HEK293 (cell line): ENCODE measurements around the gene TCF3.

Source experiments
- CTCF ChIA-PET: fragments of 350-600 bp; formaldehyde crosslinking; extraction: SDS; loops from one replicate; lab custom pipeline; 2021; ENCODE audit warnings: antibody characterized with exemption; lab: Yijun Ruan, JAX
- POLR2A ChIA-PET: fragments of 300-600 bp; formaldehyde crosslinking; extraction: SDS; loops from one replicate; lab custom pipeline; 2020; ENCODE audit warnings: antibody characterized with exemption, inconsistent platforms; lab: Yijun Ruan, JAX
- H3K27ac ChIP-seq: fragments of 200-500 bp; sonication (Bioruptor generic); 2 replicates; pipeline ENCODE4 v1.5.1; 2014; ENCODE audit warnings: low read depth, low read length, control low read depth, inconsistent platforms; ENCODE audit errors: extremely low read depth
- H3K36me3 ChIP-seq, 2 experiments: fragments of 200-500 bp in 1 of 2; sonication (Bioruptor generic) in 1 of 2; 1 replicate in 1 of 2; 2 replicates in 1 of 2; pipeline ENCODE4 v1.5.1; 2014 to 2017; ENCODE audit warnings: inconsistent platforms in 2 of 2, low read length in 2 of 2; ENCODE audit not compliant: control insufficient read depth in 2 of 2, insufficient read depth in 1 of 2
- H3K4me1 ChIP-seq: fragments of 200-500 bp; sonication (Bioruptor generic); 2 replicates; pipeline ENCODE4 v1.5.1; 2014; ENCODE audit warnings: mild to moderate bottlenecking, low read length, inconsistent platforms; ENCODE audit not compliant: control insufficient read depth, insufficient read depth
- H3K4me3 ChIP-seq: 2 replicates; pipeline ENCODE4 v1.5.1; 2011; ENCODE audit warnings: low read depth, mild to moderate bottlenecking, control low read depth, low read length, moderate library complexity
- H3K9me3 ChIP-seq: fragments of 200-500 bp; sonication (Bioruptor generic); 2 replicates; pipeline ENCODE4 v1.5.1; 2014; ENCODE audit warnings: low read depth, low read length, inconsistent platforms; ENCODE audit not compliant: control insufficient read depth, insufficient read depth
- BCL11B ChIP-seq: fragments of 450-650 bp; formaldehyde crosslinking; IDR thresholded peaks from 2 replicates; pipeline ENCODE4 v1.5.1; 2016; ENCODE audit warnings: low read depth, missing biosample characterization, missing genetic modification characterization
- GLIS1 ChIP-seq: fragments of 450-650 bp; formaldehyde crosslinking; IDR thresholded peaks from 2 replicates; pipeline ENCODE4 v1.5.1; 2016; ENCODE audit warnings: missing biosample characterization, missing genetic modification characterization
- KLF9 ChIP-seq: fragments of 450-650 bp; formaldehyde crosslinking; IDR thresholded peaks from 2 replicates; pipeline ENCODE4 v1.5.1; 2016; ENCODE audit warnings: missing biosample characterization, missing genetic modification characterization, low read depth
- MYNN ChIP-seq: fragments of 450-650 bp; formaldehyde crosslinking; IDR thresholded peaks from 2 replicates; pipeline ENCODE4 v1.5.1; 2016; ENCODE audit warnings: missing biosample characterization, missing genetic modification characterization, borderline replicate concordance
- MZF1 ChIP-seq: fragments of 450-650 bp; formaldehyde crosslinking; IDR thresholded peaks from 2 replicates; pipeline ENCODE4 v1.5.1; 2017; ENCODE audit warnings: missing biosample characterization, missing genetic modification characterization, borderline replicate concordance
- PRDM10 ChIP-seq: fragments of 450-650 bp; formaldehyde crosslinking; IDR thresholded peaks from 2 replicates; pipeline ENCODE4 v1.5.1; 2016; ENCODE audit warnings: missing biosample characterization, missing genetic modification characterization
- SP7 ChIP-seq: fragments of 450-650 bp; formaldehyde crosslinking; IDR thresholded peaks from 2 replicates; pipeline ENCODE4 v1.5.1; 2016; ENCODE audit warnings: missing biosample characterization, missing genetic modification characterization
- ZBTB20 ChIP-seq: fragments of 450-650 bp; formaldehyde crosslinking; IDR thresholded peaks from 2 replicates; pipeline ENCODE4 v1.5.1; 2016; ENCODE audit warnings: missing biosample characterization, missing genetic modification characterization
- ZBTB26 ChIP-seq: fragments of 450-650 bp; formaldehyde crosslinking; optimal IDR thresholded peaks from 2 replicates; pipeline ENCODE3; 2016; ENCODE audit warnings: missing biosample characterization, mild to moderate bottlenecking, missing genetic modification characterization
- ZBTB8A ChIP-seq: fragments of 450-650 bp; formaldehyde crosslinking; IDR thresholded peaks from 2 replicates; pipeline ENCODE4 v1.5.1; 2016; ENCODE audit warnings: missing biosample characterization, missing genetic modification characterization
- ZEB2 ChIP-seq: fragments of 450-650 bp; formaldehyde crosslinking; IDR thresholded peaks from 2 replicates; pipeline ENCODE4 v1.5.1; 2016; ENCODE audit warnings: missing biosample characterization, missing genetic modification characterization
- ZFP69B ChIP-seq: fragments of 450-650 bp; formaldehyde crosslinking; IDR thresholded peaks from 2 replicates; pipeline ENCODE4 v1.5.1; 2016; ENCODE audit warnings: missing biosample characterization, missing genetic modification characterization
- ZNF221 ChIP-seq: fragments of 450-650 bp; formaldehyde crosslinking; IDR thresholded peaks from 2 replicates; pipeline ENCODE4 v1.5.1; 2017; ENCODE audit warnings: missing biosample characterization, missing genetic modification characterization, borderline replicate concordance
- ZNF274 ChIP-seq, 2 experiments: fragments of 200-500 bp in 1 of 2; fragments of 450-650 bp in 1 of 2; sonication (Bioruptor generic) in 1 of 2; formaldehyde crosslinking in 1 of 2; IDR thresholded peaks; 2 replicates each; pipeline versions ENCODE4 v1.5.1 to v1.6.1; 2014 to 2016; ENCODE audit warnings: borderline replicate concordance in 1 of 2, inconsistent platforms in 1 of 2, low read length in 1 of 2, missing biosample characterization in 1 of 2, missing genetic modification characterization in 1 of 2
- ZNF341 ChIP-seq: fragments of 450-650 bp; formaldehyde crosslinking; IDR thresholded peaks from 2 replicates; pipeline ENCODE4; 2016; ENCODE audit warnings: low read depth, missing biosample characterization, missing genetic modification characterization
- ZNF362 ChIP-seq: fragments of 450-650 bp; formaldehyde crosslinking; IDR thresholded peaks from 2 replicates; pipeline ENCODE4 v1.5.1; 2016; ENCODE audit warnings: missing biosample characterization, missing genetic modification characterization
- ZNF426 ChIP-seq: fragments of 450-650 bp; formaldehyde crosslinking; IDR thresholded peaks from 2 replicates; pipeline ENCODE4 v1.5.1; 2017; ENCODE audit warnings: missing biosample characterization, missing genetic modification characterization, mild to moderate bottlenecking, inconsistent platforms, moderate library complexity
- ZNF521 ChIP-seq: fragments of 450-650 bp; formaldehyde crosslinking; IDR thresholded peaks from 2 replicates; pipeline ENCODE4 v1.5.1; 2017; ENCODE audit warnings: missing biosample characterization, mild to moderate bottlenecking, missing genetic modification characterization
- ZNF561 ChIP-seq: fragments of 450-650 bp; IDR thresholded peaks from 2 replicates; pipeline ENCODE4 v1.5.1; 2018; ENCODE audit warnings: missing biosample characterization, missing genetic modification characterization, borderline replicate concordance
- ZNF645 ChIP-seq: fragments of 450-650 bp; formaldehyde crosslinking; IDR thresholded peaks from 2 replicates; pipeline ENCODE4; 2016; ENCODE audit warnings: missing biosample characterization, missing genetic modification characterization
- ZNF660 ChIP-seq: fragments of 450-650 bp; IDR thresholded peaks from 2 replicates; pipeline ENCODE4 v1.5.1; 2018; ENCODE audit warnings: missing biosample characterization, mild to moderate bottlenecking, missing genetic modification characterization
- ZXDB ChIP-seq: fragments of 450-650 bp; formaldehyde crosslinking; IDR thresholded peaks from 2 replicates; pipeline ENCODE4 v1.5.1; 2016; ENCODE audit warnings: missing biosample characterization, missing genetic modification characterization
- TF ChIP-seq, protein P1 (sequence below): fragments of 450-650 bp; formaldehyde crosslinking; IDR thresholded peaks from 2 replicates; pipeline ENCODE4 v1.5.1; 2016; ENCODE audit warnings: missing biosample characterization, missing genetic modification characterization
- TF ChIP-seq, protein P2 (sequence below): fragments of 450-650 bp; formaldehyde crosslinking; IDR thresholded peaks from 2 replicates; pipeline ENCODE4 v1.5.1; 2016; ENCODE audit warnings: missing biosample characterization, missing genetic modification characterization

The TCF3 gene

DNA sequence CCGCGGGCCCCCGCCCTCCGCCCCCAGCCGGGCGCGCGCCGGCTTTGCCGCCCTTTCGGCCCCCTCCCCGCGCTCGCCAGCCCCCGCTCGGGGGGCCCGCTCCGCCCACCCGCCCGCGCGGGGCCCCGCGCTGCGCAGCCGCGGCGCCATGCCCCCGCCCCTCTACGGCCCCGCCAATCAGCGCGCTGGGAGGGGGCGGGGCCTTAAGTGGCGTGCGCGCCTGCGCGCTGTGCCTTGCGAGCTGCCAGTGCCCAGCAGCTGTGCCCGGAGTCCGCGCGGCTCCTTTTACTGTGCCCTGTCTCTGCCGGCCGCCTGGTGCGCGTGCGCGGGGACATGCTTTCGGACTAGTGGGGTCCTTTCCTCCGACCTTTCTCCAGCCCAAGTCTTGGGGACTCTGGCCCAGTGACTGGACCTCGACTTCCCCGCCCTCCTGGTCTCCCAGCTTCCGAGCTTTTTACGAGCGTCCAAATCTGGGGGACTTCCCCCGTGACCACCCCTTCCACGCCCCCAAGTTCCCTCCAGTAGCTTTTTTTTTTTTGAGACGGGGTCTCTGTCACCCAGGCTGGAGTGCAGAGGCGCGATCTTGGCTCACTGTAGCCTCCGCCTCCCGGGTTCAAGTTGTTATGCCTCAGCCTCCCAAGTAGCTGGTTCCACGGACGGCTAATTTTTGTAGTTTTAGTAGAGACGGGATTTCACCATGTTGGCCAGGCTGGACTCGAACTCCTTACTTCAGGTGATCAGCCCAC is 59.5 kb downstream of the TCF3 start, which contains the start of gene MBD3:
MBD3 (minus strand) TSS at position 111 of the 746 bp plus-strand sequence. CDS start 234 bp downstream, outside the sequence.
- H3K9me3 ChIP-seq: no peaks in the 10 kb centered on the region
- peak within 1 kb of the TSS; percentile 100 for H3K27ac ChIP-seq
- POLR2A ChIA-PET: interaction anchor here (0.5 to 2.8 kb wide), 19 partner anchors 9 to 830 kb away, joined by 3 to 27 read pairs (median 4); partner anchors contain the start of gene UQCR11
- peaks cover 13 to 35% of the 10 kb centered on the region in 2 experiments; a peak in 2 of 3 replicates for H3K36me3 ChIP-seq
- CTCF ChIA-PET: interaction anchor here (0.8 to 1.0 kb wide), 3 partner anchors 47 to 195 kb away, joined by 3 to 5 read pairs (median 3); no protein-coding TSS in a partner anchor
- no peaks in the 10 kb centered on the region for H3K4me1 ChIP-seq
- H3K4me3 ChIP-seq: peak within 1 kb of the TSS; percentile 84
- TF ChIP-seq PRDM10 (tag by site-specific recombination) (0 out of 2 replicates have a peak, but pooled peaks have one; percentile 10), ZNF660 (tag by site-specific recombination) (0 out of 2 replicates have a peak, but pooled peaks have one; percentile 15), BCL11B (tag by site-specific recombination) (peak; percentile 91), ZNF341 (tag by site-specific recombination) (peak; percentile 61), ZEB2 (peak; percentile 16; the same call in 1 of the 2 replicates), MZF1 (tag by site-specific recombination) (no peak), ZNF645 (tag by site-specific recombination) (peak; percentile 45; the same call in 1 of the 2 replicates), ZBTB20 (tag by site-specific recombination) (peak; percentile 30; the same call in 1 of the 2 replicates), ZNF274 (IDR thresholded peaks at IDR 0.05; ENCODE audit: low read length) (no peak), ZNF274 (tag by site-specific recombination; IDR thresholded peaks at IDR 0.05; ENCODE audit: borderline replicate concordance) (no peak), SP7 (tag by site-specific recombination) (peak; percentile 34; the same call in 1 of the 2 replicates), KLF9 (peak; percentile 72), MYNN (no peak), ZNF521 (tag by site-specific recombination) (no peak), ZNF362 (tag by site-specific recombination) (peak; percentile 29; the same call in 1 of the 2 replicates), ZBTB8A (tag by site-specific recombination) (peak; percentile 91), ZNF221 (tag by site-specific recombination) (no peak), GLIS1 (tag by site-specific recombination) (peak; percentile 9; the same call in 1 of the 2 replicates), ZXDB (tag by site-specific recombination) (0 out of 2 replicates have a peak, but pooled peaks have one; percentile 25), ZFP69B (tag by site-specific recombination) (0 out of 2 replicates have a peak, but pooled peaks have one; percentile 18), ZNF426 (tag by site-specific recombination) (no peak), ZNF561 (tag by site-specific recombination) (peak; percentile 24; the same call in 1 of the 2 replicates), ZBTB26 (peak; percentile 81)
- TF ChIP-seq, protein P1, sequence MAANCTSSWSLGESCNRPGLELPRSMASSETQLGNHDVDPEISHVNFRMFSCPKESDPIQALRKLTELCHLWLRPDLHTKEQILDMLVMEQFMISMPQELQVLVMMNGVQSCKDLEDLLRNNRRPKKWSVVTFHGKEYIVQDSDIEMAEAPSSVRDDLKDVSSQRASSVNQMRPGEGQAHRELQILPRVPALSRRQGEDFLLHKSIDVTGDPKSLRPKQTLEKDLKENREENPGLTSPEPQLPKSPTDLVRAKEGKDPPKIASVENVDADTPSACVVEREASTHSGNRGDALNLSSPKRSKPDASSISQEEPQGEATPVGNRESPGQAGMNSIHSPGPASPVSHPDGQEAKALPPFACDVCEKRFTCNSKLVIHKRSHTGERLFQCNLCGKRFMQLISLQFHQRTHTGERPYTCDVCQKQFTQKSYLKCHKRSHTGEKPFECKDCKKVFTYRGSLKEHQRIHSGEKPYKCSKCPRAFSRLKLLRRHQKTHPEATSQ: no peak
- TF ChIP-seq, protein P2, sequence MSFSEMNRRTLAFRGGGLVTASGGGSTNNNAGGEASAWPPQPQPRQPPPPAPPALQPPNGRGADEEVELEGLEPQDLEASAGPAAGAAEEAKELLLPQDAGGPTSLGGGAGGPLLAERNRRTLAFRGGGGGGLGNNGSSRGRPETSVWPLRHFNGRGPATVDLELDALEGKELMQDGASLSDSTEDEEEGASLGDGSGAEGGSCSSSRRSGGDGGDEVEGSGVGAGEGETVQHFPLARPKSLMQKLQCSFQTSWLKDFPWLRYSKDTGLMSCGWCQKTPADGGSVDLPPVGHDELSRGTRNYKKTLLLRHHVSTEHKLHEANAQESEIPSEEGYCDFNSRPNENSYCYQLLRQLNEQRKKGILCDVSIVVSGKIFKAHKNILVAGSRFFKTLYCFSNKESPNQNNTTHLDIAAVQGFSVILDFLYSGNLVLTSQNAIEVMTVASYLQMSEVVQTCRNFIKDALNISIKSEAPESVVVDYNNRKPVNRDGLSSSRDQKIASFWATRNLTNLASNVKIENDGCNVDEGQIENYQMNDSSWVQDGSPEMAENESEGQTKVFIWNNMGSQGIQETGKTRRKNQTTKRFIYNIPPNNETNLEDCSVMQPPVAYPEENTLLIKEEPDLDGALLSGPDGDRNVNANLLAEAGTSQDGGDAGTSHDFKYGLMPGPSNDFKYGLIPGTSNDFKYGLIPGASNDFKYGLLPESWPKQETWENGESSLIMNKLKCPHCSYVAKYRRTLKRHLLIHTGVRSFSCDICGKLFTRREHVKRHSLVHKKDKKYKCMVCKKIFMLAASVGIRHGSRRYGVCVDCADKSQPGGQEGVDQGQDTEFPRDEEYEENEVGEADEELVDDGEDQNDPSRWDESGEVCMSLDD (tag by site-specific recombination): peak; percentile 85
